Measurements from ENCODE around the gene MRPS14.

DNA sequence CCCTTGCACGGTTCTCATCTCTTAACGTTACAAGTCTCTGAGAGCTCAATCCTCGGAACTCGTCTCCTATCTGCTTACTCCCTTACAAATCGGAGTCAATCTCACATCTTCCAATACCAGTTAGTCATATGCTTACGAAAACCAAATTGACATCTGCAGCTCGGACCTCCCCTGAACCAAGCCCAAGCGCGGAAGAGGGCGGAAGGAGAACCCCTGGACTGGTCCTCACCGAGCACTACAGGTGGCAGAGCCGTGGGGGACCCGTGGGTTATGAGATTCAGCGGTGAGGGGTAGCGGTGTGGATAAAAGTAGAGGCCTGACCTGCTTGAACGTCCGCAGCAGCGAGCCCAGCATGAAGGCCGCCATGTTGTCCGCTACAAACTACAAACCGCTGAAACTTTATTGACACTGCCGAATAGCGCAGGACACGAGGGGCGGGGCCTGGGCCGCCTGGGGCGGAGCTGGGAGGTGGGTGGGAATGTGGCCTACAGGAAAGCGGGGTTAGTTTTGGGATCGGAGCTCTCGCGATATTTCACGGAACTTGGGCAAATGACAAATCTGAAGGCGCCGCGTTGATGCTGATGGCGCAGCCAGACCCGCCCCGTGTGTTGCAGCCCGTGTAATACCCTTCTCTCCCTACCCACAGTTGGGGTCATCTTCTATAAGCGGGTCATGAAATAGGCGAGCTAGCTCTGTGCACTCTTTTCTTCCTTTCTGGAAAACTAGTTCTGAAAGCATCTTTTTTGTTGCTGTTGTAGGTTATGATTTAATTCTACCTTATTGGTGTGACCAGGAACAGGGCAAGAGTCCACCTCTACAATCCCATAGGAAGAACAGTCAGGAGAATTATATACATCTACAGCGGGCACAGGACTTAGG lies at the start of gene MRPS14:
- TF ChIP-seq, protein P1, sequence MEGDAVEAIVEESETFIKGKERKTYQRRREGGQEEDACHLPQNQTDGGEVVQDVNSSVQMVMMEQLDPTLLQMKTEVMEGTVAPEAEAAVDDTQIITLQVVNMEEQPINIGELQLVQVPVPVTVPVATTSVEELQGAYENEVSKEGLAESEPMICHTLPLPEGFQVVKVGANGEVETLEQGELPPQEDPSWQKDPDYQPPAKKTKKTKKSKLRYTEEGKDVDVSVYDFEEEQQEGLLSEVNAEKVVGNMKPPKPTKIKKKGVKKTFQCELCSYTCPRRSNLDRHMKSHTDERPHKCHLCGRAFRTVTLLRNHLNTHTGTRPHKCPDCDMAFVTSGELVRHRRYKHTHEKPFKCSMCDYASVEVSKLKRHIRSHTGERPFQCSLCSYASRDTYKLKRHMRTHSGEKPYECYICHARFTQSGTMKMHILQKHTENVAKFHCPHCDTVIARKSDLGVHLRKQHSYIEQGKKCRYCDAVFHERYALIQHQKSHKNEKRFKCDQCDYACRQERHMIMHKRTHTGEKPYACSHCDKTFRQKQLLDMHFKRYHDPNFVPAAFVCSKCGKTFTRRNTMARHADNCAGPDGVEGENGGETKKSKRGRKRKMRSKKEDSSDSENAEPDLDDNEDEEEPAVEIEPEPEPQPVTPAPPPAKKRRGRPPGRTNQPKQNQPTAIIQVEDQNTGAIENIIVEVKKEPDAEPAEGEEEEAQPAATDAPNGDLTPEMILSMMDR (IDR thresholded peaks at IDR 0.05; ENCODE audit: low read depth, low read length, poor library complexity, severe bottlenecking): no peak
- no peak for TF ChIP-seq EZH2phosphoT487 (IDR thresholded peaks at IDR 0.05; ENCODE audit: borderline replicate concordance, low read length)
